Sigmoid colon (tissue), 7 donors: ENCODE measurements around the gene GRIN2A. TPM values are rescaled to one million over a fixed set of nuclear protein-coding genes. Genes with fewer than 3 reads are reported as not detected.

Experiments
- DNase-seq: peaks from one replicate; pipeline ENCODE4 v3.0.0-alpha.2; 2019
- H3K27ac ChIP-seq, 4 donors: fragments of 200-600 bp; sonication (generic); one replicate each; pipeline ENCODE4 v1.5.1; 2016 to 2019; ENCODE audit warnings: mild to moderate bottlenecking in 1 of 4
- H3K27me3 ChIP-seq, 3 donors: fragments of 200-600 bp; sonication (generic); one replicate each; pipeline ENCODE4 v1.5.1; 2019; ENCODE audit warnings: mild to moderate bottlenecking in 1 of 3
- H3K36me3 ChIP-seq, 4 donors: fragments of 200-600 bp; sonication (generic); one replicate each; pipeline ENCODE4 v1.5.1; 2016 to 2019
- H3K4me1 ChIP-seq, 4 donors: fragments of 200-600 bp; sonication (generic); one replicate each; pipeline ENCODE4 v1.5.1; 2017 to 2019
- H3K4me3 ChIP-seq, 4 donors: fragments of 200-600 bp; sonication (generic); one replicate each; pipeline ENCODE4 v1.5.1; 2017 to 2019; ENCODE audit warnings: mild to moderate bottlenecking in 2 of 4, moderate library complexity in 1 of 4
- H3K9me3 ChIP-seq, 4 donors: fragments of 200-600 bp in 3 of 4; sonication (generic) in 3 of 4; one replicate each; pipeline versions ENCODE4 v1.5.1 to v1.6.1; 2013 to 2019
- EP300 ChIP-seq, 4 donors: sonication (generic); formaldehyde crosslinking; IDR thresholded peaks; one replicate each; pipeline ENCODE4 v1.6.1; 2017; ENCODE audit warnings: antibody characterized with exemption in 4 of 4
- POLR2A ChIP-seq, 2 donors: fragments of 450-650 bp; IDR thresholded peaks; one replicate each; pipeline ENCODE4 v1.6.1; 2016; ENCODE audit warnings: antibody characterized with exemption in 2 of 2, mild to moderate bottlenecking in 2 of 2, moderate library complexity in 2 of 2
- POLR2AphosphoS5 ChIP-seq, 4 donors: sonication (generic); formaldehyde crosslinking; IDR thresholded peaks; one replicate each; pipeline ENCODE4 v1.6.1; 2017; ENCODE audit warnings: antibody characterized with exemption in 4 of 4
- WGBS, 2 donors: extraction: QIAGEN DNeasy Blood & Tissue Kit; methylation state at CpG; one replicate each; pipeline ENCODE4 v1.1.7; 2013; 5-methylcytosine and 5-hydroxymethylcytosine counted together
- intact Hi-C: fragments of 100-400 bp; cut with DNase I; formaldehyde crosslinking; loops from one replicate; pipeline ENCODE4 v1.15.1; 2023
- polyA plus RNA-seq, 3 donors: library from polyadenylated mRNA; stranded (reverse); fragments of 200-250 nt; gene quantifications; one replicate each; pipeline ENCODE4 v1.2.3, GENCODE V29; 2013
- total RNA-seq, 4 donors: library from RNA; depleted of rRNA; stranded (reverse); fragments of >200 nt; gene quantifications; one replicate each; pipeline ENCODE4 v1.1.0, GENCODE V29; 2016
- TF ChIP-seq, protein P1 (sequence below), 4 experiments: fragments of 450-650 bp in 3 of 4; fragments of 200-600 bp in 1 of 4; IDR thresholded peaks; one replicate each; pipeline ENCODE4 v1.5.1; 2016 to 2019; ENCODE audit warnings: antibody characterized with exemption in 4 of 4, mild to moderate bottlenecking in 3 of 4, moderate library complexity in 2 of 4
- donor health status: healthy with polysubstance abuse.
- donor health status: Bipolar disorder and iron deficiency.
- donor health status: healthy.

GRIN2A gene
- total and polyA plus RNA-seq, 7 donors, result under 0.01 to 0.36 (median 0.09) TPM

DNA sequence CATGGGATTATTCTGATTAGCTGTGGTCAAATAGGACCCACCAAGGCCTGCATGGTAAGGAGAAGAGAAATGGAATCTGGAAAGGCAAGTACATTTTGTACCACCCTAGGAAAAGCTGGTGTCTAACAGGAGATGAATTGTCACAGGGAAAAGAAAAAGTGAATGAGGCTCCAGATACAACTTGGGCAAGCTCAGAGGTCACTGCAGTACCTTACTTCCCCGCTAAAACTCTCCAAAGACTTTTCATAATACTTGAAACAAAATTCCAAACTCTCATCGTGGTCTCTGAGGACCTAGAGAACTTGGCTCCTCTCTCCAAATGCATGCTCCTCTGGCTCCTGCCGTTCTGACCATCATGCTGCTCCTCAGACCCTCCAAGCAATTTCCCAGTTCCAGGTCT lies 262.8 kb downstream of the GRIN2A start:
- TF ChIP-seq, protein P1, sequence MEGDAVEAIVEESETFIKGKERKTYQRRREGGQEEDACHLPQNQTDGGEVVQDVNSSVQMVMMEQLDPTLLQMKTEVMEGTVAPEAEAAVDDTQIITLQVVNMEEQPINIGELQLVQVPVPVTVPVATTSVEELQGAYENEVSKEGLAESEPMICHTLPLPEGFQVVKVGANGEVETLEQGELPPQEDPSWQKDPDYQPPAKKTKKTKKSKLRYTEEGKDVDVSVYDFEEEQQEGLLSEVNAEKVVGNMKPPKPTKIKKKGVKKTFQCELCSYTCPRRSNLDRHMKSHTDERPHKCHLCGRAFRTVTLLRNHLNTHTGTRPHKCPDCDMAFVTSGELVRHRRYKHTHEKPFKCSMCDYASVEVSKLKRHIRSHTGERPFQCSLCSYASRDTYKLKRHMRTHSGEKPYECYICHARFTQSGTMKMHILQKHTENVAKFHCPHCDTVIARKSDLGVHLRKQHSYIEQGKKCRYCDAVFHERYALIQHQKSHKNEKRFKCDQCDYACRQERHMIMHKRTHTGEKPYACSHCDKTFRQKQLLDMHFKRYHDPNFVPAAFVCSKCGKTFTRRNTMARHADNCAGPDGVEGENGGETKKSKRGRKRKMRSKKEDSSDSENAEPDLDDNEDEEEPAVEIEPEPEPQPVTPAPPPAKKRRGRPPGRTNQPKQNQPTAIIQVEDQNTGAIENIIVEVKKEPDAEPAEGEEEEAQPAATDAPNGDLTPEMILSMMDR (IDR thresholded peaks at IDR 0.05), result no peak
- TF ChIP-seq EP300 (IDR thresholded peaks at IDR 0.05) (no peak), POLR2AphosphoS5 (IDR thresholded peaks at IDR 0.05) (no peak), POLR2A (IDR thresholded peaks at IDR 0.05) (no peak)
- H3K9me3 ChIP-seq, result no peaks in the 10 kb centered on the region
- 79 to 80% methylated on average over 3 of the region's 3 CpGs for WGBS, 2 donors
- H3K27me3 ChIP-seq, result no peaks in the 10 kb centered on the region
- no peak overlapping the region for H3K27ac ChIP-seq
- H3K4me1 ChIP-seq, result no peaks in the 10 kb centered on the region
- intact Hi-C loops, result no loop called here
- H3K36me3 ChIP-seq, result no peaks in the 10 kb centered on the region
- no peak overlapping the region for H3K4me3 ChIP-seq
- no peak for DNase-seq

GRCh38 chr16:9917691-9918090 lies 264.5 kb downstream of the GRIN2A start:
- intact Hi-C loops, result no loop called here
- WGBS, 2 donors, result 74 to 80% methylated on average over 6 of the region's 6 CpGs
- Histone ChIP-seq H3K4me1 (no peaks in the 10 kb centered on the region), H3K27me3 (no peaks in the 10 kb centered on the region), H3K27ac (no peak overlapping the region), H3K36me3 (no peaks in the 10 kb centered on the region), H3K4me3 (no peak overlapping the region), H3K9me3 (no peaks in the 10 kb centered on the region)
- TF ChIP-seq POLR2A (IDR thresholded peaks at IDR 0.05) (no peak), EP300 (IDR thresholded peaks at IDR 0.05) (no peak), POLR2AphosphoS5 (IDR thresholded peaks at IDR 0.05) (no peak)
- TF ChIP-seq, protein P1 (IDR thresholded peaks at IDR 0.05), result no peak
- DNase-seq, result no peak

DNA sequence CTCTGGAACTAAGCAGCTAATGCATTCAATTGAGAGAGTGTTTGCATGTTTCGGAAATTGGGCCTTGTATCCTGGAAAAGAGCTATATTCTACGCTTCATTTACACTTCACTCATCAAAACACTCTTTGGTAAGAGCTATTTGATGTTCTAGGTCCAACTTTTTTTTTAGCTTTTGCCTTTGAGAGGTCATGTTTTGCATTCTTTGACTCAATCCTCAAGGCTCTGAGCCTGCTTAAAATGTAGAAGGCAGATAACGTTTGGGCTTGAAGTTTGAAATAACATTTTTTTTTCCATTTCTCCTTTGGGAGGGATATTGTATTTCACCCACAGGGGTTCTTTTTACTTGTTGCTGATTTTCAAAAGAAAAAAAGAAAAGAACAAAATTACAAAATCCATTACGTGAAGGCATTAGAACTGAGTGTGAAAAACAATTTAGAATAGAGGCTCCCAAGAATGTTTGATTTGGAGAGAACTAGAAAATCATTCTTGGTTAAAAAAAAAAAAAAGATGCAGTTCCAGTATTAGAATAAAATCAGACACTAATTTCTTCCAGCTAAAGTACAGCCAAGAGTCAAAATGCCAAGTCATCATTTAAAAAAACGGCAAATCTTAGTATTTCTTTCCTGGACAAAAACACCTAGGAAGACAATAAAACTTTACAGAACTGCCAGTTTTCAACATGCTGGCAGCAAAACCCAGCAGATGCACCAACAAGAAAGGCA lies 268.5 kb downstream of the GRIN2A start:
- intact Hi-C loops, result no loop called here
- no peaks in the 10 kb centered on the region for H3K9me3 ChIP-seq
- TF ChIP-seq, protein P1 (IDR thresholded peaks at IDR 0.05), result no peak
- TF ChIP-seq POLR2A (IDR thresholded peaks at IDR 0.05) (no peak), EP300 (IDR thresholded peaks at IDR 0.05) (no peak)
- H3K4me3 ChIP-seq, result no peak overlapping the region
- no peaks in the 10 kb centered on the region for H3K27me3 ChIP-seq
- 78 to 79% methylated on average over 5 of the region's 5 CpGs for WGBS, 2 donors
- no peaks in the 10 kb centered on the region for H3K4me1 ChIP-seq
- no peaks in the 10 kb centered on the region for H3K36me3 ChIP-seq
- H3K27ac ChIP-seq, result peak overlapping the region in 1 of 4 donors; percentile 46
- no peak for DNase-seq

DNA sequence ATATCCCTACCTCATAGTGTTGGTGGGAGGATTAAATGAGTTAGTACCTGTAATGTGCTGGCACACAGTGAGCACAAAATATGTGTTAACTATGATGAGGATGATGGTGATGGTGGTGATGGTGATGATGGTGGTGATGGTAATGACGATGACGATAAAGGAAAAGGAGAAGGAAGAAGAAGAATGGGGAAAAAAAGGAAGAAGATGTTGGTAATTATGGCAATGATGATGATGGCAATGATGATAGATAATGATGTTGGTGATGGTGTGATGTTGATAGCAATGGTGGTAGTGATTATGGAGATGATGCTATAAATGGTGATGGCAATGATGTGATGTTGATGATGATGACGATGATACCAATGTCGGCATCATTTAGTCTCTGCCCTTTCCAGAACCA lies 270.2 kb downstream of the GRIN2A start:
- no peaks in the 10 kb centered on the region for H3K4me1 ChIP-seq
- TF ChIP-seq, protein P1 (IDR thresholded peaks at IDR 0.05), result no peak
- TF ChIP-seq POLR2A (IDR thresholded peaks at IDR 0.05), result no peak
- TF ChIP-seq POLR2AphosphoS5 (IDR thresholded peaks at IDR 0.05), result no peak
- no peak for TF ChIP-seq EP300 (IDR thresholded peaks at IDR 0.05)
- WGBS, 2 donors, result 95 to 97% methylated on average over 4 of the region's 4 CpGs
- H3K9me3 ChIP-seq, result no peaks in the 10 kb centered on the region
- no peaks in the 10 kb centered on the region for H3K27me3 ChIP-seq
- intact Hi-C loops, result no loop called here
- H3K27ac ChIP-seq, result no peak overlapping the region
- no peak for DNase-seq
- H3K4me3 ChIP-seq, result no peak overlapping the region
- no peaks in the 10 kb centered on the region for H3K36me3 ChIP-seq

GRCh38 chr16:9911231-9911630 lies 271.0 kb downstream of the GRIN2A start:
- intact Hi-C loops, result no loop called here
- Histone ChIP-seq H3K36me3 (no peaks in the 10 kb centered on the region), H3K27ac (no peak overlapping the region), H3K4me3 (no peak overlapping the region), H3K9me3 (no peaks in the 10 kb centered on the region), H3K27me3 (no peaks in the 10 kb centered on the region), H3K4me1 (no peaks in the 10 kb centered on the region)
- TF ChIP-seq, protein P1 (IDR thresholded peaks at IDR 0.05), result no peak
- no peak for TF ChIP-seq EP300 (IDR thresholded peaks at IDR 0.05)
- no peak for TF ChIP-seq POLR2AphosphoS5 (IDR thresholded peaks at IDR 0.05)
- no peak for TF ChIP-seq POLR2A (IDR thresholded peaks at IDR 0.05)
- 63 to 75% methylated on average over 4 of the region's 4 CpGs for WGBS, 2 donors
- no peak for DNase-seq
